HG03442 (cell line): ENCODE data around the gene LRRC59.
"Not testable (repeated sequence)": the region's sequence is repeated elsewhere in the genome, so short reads cannot be mapped to it uniquely, and the experiment has no call there.

ENCODE experiments used
- ATAC-seq: cut with Tn5 transposase; IDR thresholded peaks from one replicate; pipeline ENCODE4 v1.9.1; 2021; ENCODE audit warnings: mild to moderate bottlenecking, moderate library complexity; ENCODE audit not compliant: unreplicated experiment

LRRC59 gene

DNA sequence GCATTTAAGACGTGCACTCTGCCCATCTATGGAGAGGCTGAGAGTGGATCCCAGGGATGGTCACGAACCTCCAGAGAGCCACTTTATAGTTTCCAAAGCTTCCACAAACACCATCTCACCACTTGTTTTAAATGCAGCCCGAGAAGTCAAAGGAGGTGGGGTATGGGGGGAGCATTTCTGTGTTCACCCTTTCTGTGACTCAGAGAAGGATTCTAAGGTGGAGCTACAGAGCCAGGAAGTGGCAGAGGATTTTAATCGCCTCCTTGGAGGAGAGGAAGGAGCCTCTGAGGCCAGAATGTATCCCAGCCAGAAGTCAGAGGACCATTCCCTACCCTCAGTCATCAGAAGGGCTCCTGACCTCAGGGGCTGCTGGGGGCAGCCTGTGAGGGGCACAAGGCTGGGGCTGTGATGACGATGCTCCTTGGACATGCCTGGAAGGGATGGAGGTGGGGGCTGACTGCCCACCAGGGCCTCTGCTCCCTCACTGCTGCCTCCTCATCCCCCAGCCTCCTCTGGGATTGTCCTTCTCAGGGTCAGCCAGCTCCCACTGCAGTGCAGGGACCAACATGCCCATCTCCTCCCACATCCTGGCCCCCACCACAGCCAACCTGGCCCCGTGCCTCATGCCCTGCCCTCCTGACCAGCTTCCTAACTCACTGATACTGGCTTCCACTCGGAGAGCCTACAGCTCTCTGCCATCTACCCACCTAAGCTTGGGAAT lies 48.6 kb downstream of the LRRC59 start:
- no peak for ATAC-seq

DNA sequence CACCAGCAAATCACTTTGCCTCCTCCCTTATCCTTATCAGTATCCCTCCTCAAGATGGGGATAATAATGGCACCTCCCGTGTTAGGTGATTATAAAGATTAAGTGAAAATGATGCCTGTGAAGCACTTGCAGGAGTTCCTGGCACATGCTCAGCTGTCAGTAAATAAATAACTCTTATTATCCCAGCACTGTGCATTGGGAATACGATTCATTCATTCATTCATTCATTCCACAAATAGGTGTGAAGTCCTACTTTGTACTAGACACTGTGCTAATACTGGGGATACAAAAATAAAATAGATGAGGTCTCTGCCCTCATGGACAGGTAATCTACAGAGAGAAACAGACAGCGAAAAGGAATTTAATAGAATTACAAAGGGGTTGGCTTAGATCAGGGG lies 49.4 kb downstream of the LRRC59 start:
- ATAC-seq, result no peak

DNA sequence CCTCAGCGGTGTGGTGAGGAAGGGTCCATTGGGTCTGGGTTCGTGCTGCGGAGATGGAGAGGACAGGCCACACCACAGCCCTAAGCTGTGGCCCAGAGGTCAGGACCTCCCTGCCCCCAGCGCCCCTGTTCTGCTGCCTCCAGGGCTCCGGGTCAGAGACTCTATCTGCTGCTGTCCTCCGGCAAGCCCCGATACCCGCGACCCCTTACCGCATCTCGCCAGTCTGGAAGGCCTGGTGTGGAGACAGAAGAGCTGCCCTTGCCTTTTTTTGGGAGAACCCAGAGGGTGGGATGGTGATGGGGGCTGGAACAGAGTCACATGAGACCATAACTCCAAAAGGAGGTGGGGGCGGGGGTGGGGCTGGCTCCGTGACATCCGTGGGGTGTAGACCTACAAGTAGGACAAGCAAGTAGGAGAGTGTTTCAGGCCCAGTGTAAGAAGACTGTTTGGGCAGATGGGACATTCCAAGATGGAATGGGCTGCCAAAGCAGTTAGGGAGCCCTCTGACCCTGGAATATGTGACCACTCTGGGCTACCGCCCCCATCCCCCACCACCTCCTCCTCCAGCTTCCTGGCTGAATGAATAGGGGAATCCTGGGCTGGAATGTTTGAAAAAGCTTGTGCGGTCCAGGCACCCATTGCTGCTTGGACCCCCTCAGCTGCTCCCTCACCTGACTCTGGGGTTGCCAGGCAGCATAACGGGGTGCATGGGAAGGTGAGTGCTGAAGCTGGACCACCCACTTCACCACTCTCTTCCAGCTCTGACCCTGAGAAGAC lies 50.0 kb downstream of the LRRC59 start:
- no peak for ATAC-seq

DNA sequence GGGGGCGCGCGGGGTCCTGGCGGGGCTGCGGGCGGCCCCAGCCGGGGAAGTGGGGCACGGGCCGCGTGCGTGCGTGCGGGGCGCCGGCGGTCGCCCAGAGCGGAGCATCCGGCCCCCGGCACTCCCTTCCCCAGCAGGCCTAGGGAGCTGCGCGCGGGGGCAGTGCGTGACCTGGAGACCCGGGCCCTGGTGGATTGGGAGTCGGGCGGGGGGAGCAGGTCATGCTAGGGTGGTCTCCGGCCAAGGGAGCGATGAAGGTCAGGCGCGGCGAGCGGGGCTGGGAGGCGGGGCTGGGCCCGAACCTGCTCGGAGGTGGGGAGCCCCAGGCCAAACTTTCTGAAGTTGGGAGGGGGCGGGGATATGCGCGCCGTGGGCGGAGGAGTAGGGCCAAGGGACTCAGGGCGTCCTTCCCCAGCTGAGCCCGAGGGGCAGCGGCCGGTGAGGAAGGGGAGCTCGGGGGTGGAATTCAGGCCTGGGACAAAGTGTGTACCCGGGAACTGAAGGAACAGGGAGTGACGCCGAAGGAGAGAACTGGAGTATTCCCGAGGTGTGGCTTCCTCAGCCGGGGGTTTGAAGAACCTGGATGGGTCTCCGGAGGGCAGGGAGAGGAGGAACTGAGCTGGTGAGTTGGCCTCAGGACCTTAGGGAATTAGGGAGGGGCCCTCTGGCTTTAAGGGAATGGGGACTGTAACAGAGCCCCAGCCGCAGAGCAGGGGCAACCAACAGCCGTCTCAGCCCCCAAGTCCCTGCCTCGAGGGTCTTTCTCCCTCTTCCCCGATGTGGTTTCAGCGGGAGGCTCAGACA lies 50.8 kb downstream of the LRRC59 start:
- ATAC-seq, result peak; percentile 43

DNA sequence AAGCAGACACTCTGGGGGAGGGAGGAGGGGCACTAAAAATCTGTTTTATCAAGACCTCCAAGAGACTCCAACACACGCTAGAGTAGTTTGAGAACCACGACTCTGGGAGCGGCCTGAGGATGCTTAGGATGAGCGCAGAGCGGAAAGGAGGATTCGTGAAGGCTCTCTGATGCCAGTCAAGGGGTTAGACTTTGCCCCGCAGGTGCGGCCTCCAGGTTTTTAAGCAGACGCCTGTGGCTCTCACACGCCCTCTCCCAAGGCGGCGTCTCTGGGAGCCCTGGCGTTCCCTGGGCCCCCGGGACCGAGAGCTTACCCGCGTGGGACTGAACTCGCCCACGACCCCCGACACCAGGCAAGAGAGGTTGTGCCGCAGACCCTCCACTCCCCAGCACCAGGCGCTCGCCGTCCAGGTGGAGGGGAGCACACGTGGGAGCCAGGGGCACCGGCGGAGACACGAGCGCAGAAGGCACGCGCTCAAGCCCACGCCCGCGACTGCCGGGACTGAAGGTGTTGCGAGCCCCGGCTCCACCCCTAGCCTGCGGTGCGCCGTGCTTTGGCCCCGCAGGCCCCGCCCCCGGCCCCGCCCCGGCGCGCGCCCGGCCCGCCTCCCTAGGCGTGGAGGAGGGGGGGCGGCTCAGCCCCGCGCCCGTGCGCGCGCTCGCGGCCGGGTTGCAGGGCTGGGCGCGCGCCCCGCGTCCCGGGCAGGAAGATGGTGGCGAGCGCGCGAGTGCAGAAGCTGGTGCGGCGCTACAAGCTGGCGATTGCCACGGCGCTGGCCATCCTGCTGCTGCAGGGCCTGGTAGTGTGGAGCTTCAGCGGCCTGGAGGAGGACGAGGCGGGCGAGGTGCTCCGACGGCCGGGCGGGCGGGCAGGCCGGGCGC lies 51.7 kb downstream of the LRRC59 start, which contains the start of gene XYLT2:
XYLT2 (plus strand) TSS at position 695 of the 881 bp plus-strand sequence; CDS start at position 710, 15 bp downstream.
- ATAC-seq, result peak; percentile 76

DNA sequence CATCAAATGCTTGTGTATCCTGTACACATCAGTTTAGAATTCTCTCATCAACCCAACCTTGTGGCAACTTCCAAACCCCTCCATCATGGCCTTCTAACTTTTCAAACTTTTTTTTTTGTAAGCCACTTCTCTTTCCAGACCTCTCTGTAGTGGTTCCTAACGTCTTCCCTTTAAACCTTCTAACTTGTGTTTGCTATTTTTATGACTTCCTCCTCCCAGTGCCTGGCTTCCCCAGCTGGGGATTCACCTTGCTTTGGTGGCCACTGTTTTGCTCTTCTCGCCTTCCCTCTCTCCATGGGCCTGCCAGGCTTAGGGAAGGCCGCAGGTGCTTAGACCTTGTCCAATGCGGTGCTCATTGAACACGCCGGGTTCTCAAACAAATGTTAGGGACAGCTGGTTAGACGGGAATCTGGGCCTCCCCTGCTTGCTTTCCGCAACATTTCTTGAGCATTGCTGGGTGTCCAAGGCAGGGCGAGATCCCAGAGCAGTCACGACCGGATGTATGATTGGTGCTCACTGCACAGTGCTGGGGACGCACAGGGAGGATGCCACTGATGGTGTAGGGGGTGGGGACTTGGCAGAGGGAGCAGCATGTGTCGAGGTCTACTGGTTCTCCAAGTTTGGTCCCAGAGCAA lies 52.5 kb downstream of the LRRC59 start:
- no peak for ATAC-seq

DNA sequence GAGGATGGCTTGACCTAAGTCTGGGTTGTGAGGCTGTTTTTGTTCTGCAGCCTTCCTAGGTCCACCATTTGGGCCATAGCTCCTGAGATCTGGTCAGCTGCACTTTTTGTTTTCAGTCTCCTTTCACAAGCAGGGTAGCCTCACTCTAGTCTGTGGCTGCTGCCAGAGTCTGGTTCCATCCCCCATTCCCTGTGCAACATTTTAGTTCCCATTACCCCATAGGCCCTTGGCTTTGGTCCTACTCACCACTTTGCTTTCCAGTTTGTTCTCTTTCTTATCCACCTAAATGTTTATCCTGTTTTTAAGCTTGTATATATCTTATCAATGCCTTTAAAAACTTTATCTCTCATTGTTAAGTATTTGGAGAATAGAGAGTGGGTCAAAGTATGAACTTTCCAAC lies 57.9 kb downstream of the LRRC59 start:
- no peak for ATAC-seq

DNA sequence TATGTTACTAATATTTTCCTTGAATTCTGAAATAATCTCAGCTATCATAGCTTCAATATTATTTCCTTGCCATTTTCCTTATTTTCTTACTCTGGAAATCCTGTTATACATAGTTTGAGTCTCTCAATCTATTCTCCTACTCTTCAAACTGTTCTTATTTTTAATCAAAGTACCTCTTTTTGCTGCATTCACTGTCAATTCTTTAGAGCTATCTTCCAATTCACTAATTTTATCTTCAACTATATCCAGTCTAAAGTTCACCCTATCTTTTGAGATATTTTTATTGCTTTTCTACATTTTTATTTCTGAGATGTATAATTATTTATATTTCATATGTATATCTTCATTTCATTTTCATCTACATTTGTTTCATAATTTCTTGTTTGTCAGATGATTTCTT lies 58.7 kb downstream of the LRRC59 start:
- ATAC-seq, result no peak

DNA sequence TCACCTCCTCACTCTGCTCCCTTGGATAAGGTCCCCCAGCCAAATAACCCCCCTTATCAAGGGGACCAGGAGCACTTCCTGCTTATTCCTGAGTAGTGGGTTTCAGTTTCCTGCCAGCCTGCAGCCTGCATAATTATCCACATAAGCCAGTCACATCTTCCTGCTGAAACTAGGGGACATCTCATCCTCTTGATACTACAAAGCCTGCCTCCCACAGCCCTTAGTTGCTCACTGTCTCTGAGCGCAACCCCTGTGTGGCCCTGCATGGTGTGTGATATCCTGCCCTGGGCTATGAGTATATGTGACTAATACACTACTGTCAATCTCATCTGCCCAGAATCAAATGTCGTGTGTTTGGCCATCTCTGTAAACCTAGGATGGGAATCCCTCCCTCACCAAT lies 59.4 kb downstream of the LRRC59 start:
- ATAC-seq, result no peak

DNA sequence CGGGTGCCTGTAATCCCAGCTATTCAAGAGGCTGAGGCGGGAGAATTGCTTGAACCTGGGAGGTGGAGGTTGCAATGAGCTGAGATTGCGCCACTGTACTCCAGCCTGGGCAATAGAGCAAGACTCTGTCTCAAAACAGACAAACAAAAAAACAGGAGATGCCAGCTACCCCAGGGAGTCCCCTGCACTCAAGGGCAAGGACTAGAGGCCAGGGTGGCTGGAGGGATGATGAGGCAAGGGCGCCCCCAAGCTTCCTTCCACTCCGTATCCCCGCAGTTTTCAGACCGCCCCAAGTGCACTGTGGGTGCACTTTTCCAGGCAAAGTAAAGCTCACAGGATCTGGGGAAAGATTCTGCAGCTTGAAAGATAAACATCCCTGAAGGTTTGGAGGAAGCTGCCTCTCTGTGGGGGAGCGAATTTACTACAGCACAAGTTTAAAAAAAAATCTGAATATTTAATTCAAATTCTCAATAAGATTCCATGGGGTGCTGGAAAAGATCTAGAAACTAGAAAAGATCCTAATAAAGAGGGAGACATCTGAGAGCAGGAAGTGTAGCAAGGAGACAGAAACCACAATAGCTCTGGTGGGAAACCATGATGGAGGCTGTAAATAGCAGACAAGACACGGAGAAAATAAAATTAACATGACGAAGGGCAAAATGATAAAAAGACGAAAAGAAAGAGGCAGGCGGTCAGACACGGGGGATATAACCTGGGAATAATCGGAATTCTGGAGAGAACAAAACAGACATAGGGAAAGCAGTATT lies 63.8 kb downstream of the LRRC59 start:
- not testable (repeated sequence) for ATAC-seq

DNA sequence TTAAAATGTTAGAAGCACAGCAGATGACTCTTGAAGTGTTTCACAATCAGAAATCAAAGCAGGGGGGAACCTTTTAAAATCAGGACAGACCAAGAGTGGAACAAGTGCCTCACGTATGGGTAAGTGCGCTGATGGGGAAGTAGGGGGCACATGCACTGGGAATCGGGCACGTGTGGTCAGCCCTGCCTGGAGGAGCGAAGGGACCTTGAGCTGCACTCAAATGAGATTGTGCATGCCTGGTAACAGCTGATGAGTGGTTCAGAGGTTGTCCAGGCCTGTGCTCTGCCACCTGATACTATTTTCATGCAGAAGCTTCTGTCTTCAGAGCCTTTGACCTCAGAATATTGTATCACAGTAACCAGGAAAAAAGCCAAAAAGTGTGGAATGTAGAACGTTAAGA lies 65.1 kb downstream of the LRRC59 start:
- ATAC-seq, result no peak
